WERI-Rb-1 (cell line): ENCODE results near the gene NOVA2.
A peak's percentile ranks its signal among the peaks of the same experiment; 100 is the strongest.

Experiments used
- DNase-seq: peaks from one replicate; pipeline ENCODE4 v3.0.0-alpha.2; 2020
- H3K27ac ChIP-seq: fragments of 250-450 bp; sonication (Bioruptor Pico); 2 replicates; pipeline ENCODE4 v1.5.1; 2020; ENCODE audit warnings: mild to moderate bottlenecking, moderate library complexity
- H3K27me3 ChIP-seq: fragments of 250-450 bp; sonication (Bioruptor Pico); 2 replicates; pipeline ENCODE4 v1.5.1; 2021; ENCODE audit warnings: mild to moderate bottlenecking, low read depth, moderate library complexity; ENCODE audit not compliant: insufficient read depth, severe bottlenecking
- H3K36me3 ChIP-seq: fragments of 250-450 bp; sonication (Bioruptor Pico); 2 replicates; pipeline ENCODE4 v1.5.1; 2020; ENCODE audit warnings: mild to moderate bottlenecking, moderate library complexity
- H3K4me3 ChIP-seq: 2 replicates; pipeline ENCODE4 v1.5.1; 2011; ENCODE audit warnings: low read depth, mild to moderate bottlenecking, control low read depth, low read length
- H3K9me3 ChIP-seq: fragments of 250-450 bp; sonication (Bioruptor Pico); 2 replicates; pipeline ENCODE4 v1.5.1; 2021; ENCODE audit warnings: mild to moderate bottlenecking, moderate library complexity; ENCODE audit not compliant: severe bottlenecking
- TF ChIP-seq, protein P1 (sequence below): IDR thresholded peaks from 2 replicates; pipeline ENCODE4 v1.5.1; 2011; ENCODE audit warnings: low read depth, mild to moderate bottlenecking, control low read depth, inconsistent platforms, low read length

The NOVA2 gene

DNA sequence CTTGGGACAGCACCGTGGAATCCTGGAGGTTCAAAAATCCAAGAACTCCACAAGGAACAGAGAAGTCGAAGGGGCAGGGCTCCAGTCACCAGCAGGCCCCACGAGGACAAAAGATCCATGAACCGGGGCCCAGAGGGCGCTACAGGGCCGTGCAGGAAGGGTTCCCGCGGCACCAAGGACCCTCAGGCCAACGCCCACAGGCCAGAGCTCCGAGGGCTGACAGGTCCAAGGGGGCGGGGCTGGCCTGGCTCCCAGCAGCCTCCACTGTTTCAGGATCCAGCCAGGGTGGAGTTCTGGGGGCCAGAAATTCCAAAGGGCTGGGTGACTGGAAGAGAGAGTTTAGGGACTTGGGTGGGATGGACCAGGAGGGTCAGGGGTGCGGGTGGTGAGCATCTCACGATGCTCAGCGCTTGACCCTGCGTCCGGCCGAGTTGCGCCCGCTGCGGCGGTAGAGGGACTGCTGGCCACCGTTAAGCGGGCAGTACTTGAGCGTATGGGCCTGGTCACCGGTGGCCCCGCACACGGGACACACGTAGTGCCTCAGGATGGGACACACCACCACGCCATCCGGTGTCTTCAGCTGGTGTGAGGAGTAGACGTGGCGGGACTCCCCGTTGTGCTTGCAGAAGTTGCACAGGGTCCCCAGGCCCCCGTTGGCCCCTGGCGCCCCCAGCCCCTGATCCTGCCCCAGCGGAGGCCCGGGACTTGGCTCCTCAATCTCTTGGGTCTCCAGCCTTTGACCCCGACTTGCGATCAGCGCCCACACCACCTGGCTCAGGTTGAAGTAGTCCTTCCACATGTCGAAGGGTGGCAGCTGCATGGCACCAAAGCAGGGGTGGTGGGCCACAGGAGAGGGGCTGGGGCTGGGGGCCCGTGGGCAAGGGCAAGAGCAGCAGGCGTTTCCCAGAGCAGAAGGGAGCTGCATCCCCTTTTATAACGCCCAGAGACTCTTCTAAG lies 59.5 kb downstream of the NOVA2 start, which contains the start of gene NANOS2:
Gene NANOS2 (minus strand): TSS at position 905 of the 957 bp plus-strand sequence. CDS start 85 bp downstream, at position 820.
- TF ChIP-seq, protein P1, sequence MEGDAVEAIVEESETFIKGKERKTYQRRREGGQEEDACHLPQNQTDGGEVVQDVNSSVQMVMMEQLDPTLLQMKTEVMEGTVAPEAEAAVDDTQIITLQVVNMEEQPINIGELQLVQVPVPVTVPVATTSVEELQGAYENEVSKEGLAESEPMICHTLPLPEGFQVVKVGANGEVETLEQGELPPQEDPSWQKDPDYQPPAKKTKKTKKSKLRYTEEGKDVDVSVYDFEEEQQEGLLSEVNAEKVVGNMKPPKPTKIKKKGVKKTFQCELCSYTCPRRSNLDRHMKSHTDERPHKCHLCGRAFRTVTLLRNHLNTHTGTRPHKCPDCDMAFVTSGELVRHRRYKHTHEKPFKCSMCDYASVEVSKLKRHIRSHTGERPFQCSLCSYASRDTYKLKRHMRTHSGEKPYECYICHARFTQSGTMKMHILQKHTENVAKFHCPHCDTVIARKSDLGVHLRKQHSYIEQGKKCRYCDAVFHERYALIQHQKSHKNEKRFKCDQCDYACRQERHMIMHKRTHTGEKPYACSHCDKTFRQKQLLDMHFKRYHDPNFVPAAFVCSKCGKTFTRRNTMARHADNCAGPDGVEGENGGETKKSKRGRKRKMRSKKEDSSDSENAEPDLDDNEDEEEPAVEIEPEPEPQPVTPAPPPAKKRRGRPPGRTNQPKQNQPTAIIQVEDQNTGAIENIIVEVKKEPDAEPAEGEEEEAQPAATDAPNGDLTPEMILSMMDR: peak; percentile 73
- no peak within 1 kb of the TSS for H3K4me3 ChIP-seq
- no peaks in the 10 kb centered on the region for H3K36me3 ChIP-seq
- no peak within 1 kb of the TSS for H3K27ac ChIP-seq
- H3K27me3 ChIP-seq: no peaks in the 10 kb centered on the region
- no peaks in the 10 kb centered on the region for H3K9me3 ChIP-seq
- DNase-seq: peak; percentile 85

DNA sequence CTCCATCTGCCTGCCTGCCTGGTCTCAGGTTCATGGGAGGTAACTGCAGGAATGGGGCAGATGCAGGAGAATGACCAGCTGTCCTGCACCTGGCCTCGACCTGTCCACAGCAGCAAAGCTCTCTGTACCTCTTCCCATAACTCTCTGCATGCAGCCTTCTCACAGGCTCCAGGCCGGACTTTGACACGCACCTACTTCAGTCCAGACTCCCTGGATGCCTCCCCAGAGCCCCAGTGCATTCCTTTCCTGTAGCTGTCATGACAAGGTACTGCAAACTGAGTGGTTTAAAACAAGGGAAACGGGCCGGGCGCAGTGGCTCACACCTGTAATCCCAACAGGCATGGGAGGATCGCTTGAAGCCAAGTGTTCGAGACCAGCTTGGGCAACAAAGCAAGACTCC lies 62.4 kb downstream of the NOVA2 start:
- no peak overlapping the region for H3K27ac ChIP-seq
- H3K36me3 ChIP-seq: no peaks in the 10 kb centered on the region
- no peak overlapping the region for H3K4me3 ChIP-seq
- no peak for DNase-seq
- H3K27me3 ChIP-seq: no peaks in the 10 kb centered on the region
- TF ChIP-seq, protein P1: no peak
- no peaks in the 10 kb centered on the region for H3K9me3 ChIP-seq

DNA sequence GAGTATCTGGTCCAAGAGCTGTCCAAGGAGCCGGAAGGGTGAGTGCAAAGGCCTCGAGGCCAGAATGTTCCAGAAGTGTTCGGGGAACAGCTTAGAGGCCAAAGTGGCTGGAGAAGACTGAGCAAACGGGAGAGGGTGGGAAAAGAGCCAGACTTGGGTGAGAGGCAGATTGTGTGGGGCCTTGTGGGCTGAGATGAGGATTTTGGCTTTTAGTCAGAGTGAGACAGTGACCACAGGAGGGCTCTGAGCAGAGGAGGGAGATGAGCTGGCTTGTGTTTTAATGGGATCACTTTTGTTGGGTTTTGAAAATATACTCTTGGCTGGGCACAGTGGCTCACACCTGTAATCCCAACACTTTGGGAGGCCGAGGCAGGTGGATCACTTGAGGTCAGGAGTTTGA lies 64.7 kb downstream of the NOVA2 start:
- TF ChIP-seq, protein P1: no peak
- no peak for DNase-seq
- H3K9me3 ChIP-seq: no peaks in the 10 kb centered on the region
- no peaks in the 10 kb centered on the region for H3K27me3 ChIP-seq
- H3K4me3 ChIP-seq: no peak overlapping the region
- H3K36me3 ChIP-seq: no peaks in the 10 kb centered on the region
- no peak overlapping the region for H3K27ac ChIP-seq

DNA sequence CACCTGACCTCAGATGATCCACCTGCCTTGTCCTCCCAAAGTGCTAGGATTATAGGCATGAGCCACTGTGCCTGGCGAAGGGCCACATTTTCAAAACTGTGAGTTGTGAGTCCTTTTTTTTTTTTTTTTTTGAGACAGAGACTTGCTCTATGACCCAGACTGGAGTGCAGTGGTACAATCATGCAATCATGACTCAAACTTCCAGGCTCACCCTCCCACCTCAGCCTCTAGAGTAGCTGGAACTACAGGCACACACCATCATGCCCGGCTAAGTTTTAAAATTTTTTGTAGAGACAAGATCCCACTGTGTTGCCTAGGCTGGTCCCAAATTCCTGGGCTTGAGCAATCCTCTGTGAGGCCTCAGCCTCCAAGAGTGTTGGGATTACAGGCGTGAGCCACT lies 67.4 kb downstream of the NOVA2 start:
- Histone ChIP-seq H3K9me3 (no peaks in the 10 kb centered on the region), H3K36me3 (peaks cover under 1% of the 10 kb centered on the region; the same call in 1 of the 2 replicates), H3K27ac (no peak overlapping the region), H3K27me3 (no peaks in the 10 kb centered on the region), H3K4me3 (no peak overlapping the region)
- DNase-seq: no peak
- TF ChIP-seq, protein P1: no peak

DNA sequence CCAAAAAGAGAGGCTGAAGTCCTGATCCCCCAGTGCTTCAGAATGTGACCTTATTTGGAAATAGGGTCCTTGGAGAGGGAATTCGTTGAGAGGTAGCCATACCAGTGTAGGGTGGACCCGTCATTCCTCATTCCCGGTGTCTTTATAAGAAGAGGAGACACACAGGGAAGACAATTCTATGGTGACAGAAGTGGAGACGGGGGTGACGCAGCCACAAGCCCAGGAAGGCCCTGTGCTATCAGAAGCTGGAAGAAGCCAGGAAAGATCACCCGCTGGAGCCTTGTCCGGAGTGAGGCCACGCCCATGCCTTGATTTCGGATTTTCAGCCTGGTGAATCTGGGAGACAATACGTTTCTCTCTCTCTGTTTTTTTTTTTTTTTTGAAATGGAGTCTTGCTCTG lies 68.7 kb downstream of the NOVA2 start:
- Histone ChIP-seq H3K27ac (no peak overlapping the region), H3K4me3 (no peak overlapping the region), H3K27me3 (no peaks in the 10 kb centered on the region), H3K36me3 (peaks cover 10% of the 10 kb centered on the region), H3K9me3 (no peaks in the 10 kb centered on the region)
- TF ChIP-seq, protein P1: no peak
- no peak for DNase-seq
